ENCODE data around the gene SYNE2. TPM values are rescaled to one million over a fixed set of nuclear protein-coding genes. Genes with fewer than 3 reads are reported as not detected.

SYNE2 gene
- total and polyA plus RNA-seq, 2 donors (not counting 3 experiments of a cell fraction or from before 2014, with no cell fraction given), result 16.0 to 53.7 TPM

DNA sequence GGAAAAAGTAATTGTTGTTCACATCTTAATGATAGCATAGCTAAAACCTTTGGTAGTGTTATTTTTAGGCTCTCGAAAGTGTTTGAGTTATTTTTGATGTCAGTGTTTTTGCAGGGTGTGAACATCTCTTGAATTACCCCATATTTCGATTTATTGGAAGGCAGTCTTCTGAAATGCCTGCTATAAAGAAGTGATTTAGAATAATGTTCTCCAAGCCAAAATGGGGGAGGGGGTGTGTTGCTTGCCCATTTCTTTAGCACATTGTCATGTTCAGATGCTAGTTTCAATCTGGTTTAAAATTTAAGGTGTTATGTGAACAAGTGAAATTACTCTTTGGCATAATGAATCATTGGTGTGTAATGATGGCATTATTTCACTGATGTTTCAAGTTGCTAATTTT lies 110.6 kb downstream of the SYNE2 start:
- no peaks in the 10 kb centered on the region for H3K79me2 ChIP-seq (ENCODE audit: control insufficient read depth, insufficient read depth, low read length)
- dilution Hi-C loops (cut with MboI; ENCODE audit: extremely low pct_ligation_motif_present, low sequenced_read_pairs), result no loop called here
- no peaks in the 10 kb centered on the region for H4K20me1 ChIP-seq (replicated peaks; ENCODE audit: control insufficient read depth, extremely low read depth, insufficient read depth, low read length)
- ChIA-PET POLR2A (no interaction called here), CTCF (interaction anchor here (1.2 to 1.5 kb wide), 2 partner anchors 12 to 47 kb away, joined by 3 to 5 read pairs; no protein-coding TSS in a partner anchor)
- DNase-seq (ENCODE audit: low read depth, low spot score), result no peak
- H3K9me3 ChIP-seq (replicated peaks; ENCODE audit: control insufficient read depth, insufficient read depth, low read length), result no peaks in the 10 kb centered on the region
- H3K27me3 ChIP-seq (ENCODE audit: control insufficient read depth in 2 of 2, insufficient read depth in 2 of 2, low read length in 2 of 2), result no peaks in the 10 kb centered on the region
- H3K27ac ChIP-seq (ENCODE audit: insufficient read depth, low read depth, low read length), result no peak overlapping the region
- FAIRE-seq, result no peak
- H2AFZ ChIP-seq (ENCODE audit: low read depth, low read length), result no peak overlapping the region
- no peak overlapping the region for H3K9ac ChIP-seq (replicated peaks; ENCODE audit: extremely low read depth, insufficient read depth, low read length)
- TF ChIP-seq POLR2AphosphoS5 (IDR thresholded peaks at IDR 0.05; ENCODE audit: insufficient read depth, low read depth, low read length) (no peak), MYC (IDR thresholded peaks at IDR 0.05; ENCODE audit: low read depth, low read length) (no peak), POLR2A (IDR thresholded peaks at IDR 0.05; ENCODE audit: low read depth, low read length) (no peak), MAX (IDR thresholded peaks at IDR 0.05; ENCODE audit: insufficient read depth, insufficient read length) (no peak)
- H3K9me1 ChIP-seq (replicated peaks; ENCODE audit: control insufficient read depth, extremely low read depth, insufficient read depth, low read length), result no peaks in the 10 kb centered on the region
- BruUV-seq (replicated peaks), result no TSS peak
- intact Hi-C loops (cut with micrococcal nuclease), result no loop called here
- no peak overlapping the region for H3K4me3 ChIP-seq (replicated peaks in 1 of 3; ENCODE audit: insufficient read depth in 1 of 3, low read depth in 1 of 3, low read length in 3 of 3)
- no peaks in the 10 kb centered on the region for H3K36me3 ChIP-seq (ENCODE audit: control insufficient read depth in 2 of 2, extremely low read depth in 1 of 2, insufficient read depth in 2 of 2, low read length in 2 of 2)
- no peaks in the 10 kb centered on the region for H3K4me1 ChIP-seq (ENCODE audit: control insufficient read depth, extremely low read depth, insufficient read depth, low read length)
- H3K4me2 ChIP-seq (ENCODE audit: insufficient read depth, low read length), result no peak overlapping the region

GRCh38 chr14:63964113-63964512 lies 111.3 kb downstream of the SYNE2 start:
- Histone ChIP-seq H3K4me3 (replicated peaks in 1 of 3; ENCODE audit: insufficient read depth in 1 of 3, low read depth in 1 of 3, low read length in 3 of 3) (no peak overlapping the region), H3K4me2 (ENCODE audit: insufficient read depth, low read length) (no peak overlapping the region), H3K4me1 (ENCODE audit: control insufficient read depth, extremely low read depth, insufficient read depth, low read length) (no peaks in the 10 kb centered on the region), H4K20me1 (replicated peaks; ENCODE audit: control insufficient read depth, extremely low read depth, insufficient read depth, low read length) (no peaks in the 10 kb centered on the region), H3K79me2 (ENCODE audit: control insufficient read depth, insufficient read depth, low read length) (no peaks in the 10 kb centered on the region), H2AFZ (ENCODE audit: low read depth, low read length) (no peak overlapping the region), H3K36me3 (ENCODE audit: control insufficient read depth in 2 of 2, extremely low read depth in 1 of 2, insufficient read depth in 2 of 2, low read length in 2 of 2) (no peaks in the 10 kb centered on the region), H3K27ac (ENCODE audit: insufficient read depth, low read depth, low read length) (no peak overlapping the region), H3K9me3 (replicated peaks; ENCODE audit: control insufficient read depth, insufficient read depth, low read length) (no peaks in the 10 kb centered on the region), H3K9ac (replicated peaks; ENCODE audit: extremely low read depth, insufficient read depth, low read length) (no peak overlapping the region), H3K9me1 (replicated peaks; ENCODE audit: control insufficient read depth, extremely low read depth, insufficient read depth, low read length) (no peaks in the 10 kb centered on the region), H3K27me3 (ENCODE audit: control insufficient read depth in 2 of 2, insufficient read depth in 2 of 2, low read length in 2 of 2) (no peaks in the 10 kb centered on the region)
- DNase-seq (ENCODE audit: low read depth, low spot score), result no peak
- dilution Hi-C loops (cut with MboI; ENCODE audit: extremely low pct_ligation_motif_present, low sequenced_read_pairs), result no loop called here
- intact Hi-C loops (cut with micrococcal nuclease), result no loop called here
- TF ChIP-seq EZH2 (IDR thresholded peaks at IDR 0.05; ENCODE audit: borderline replicate concordance, low read depth, low read length, severe bottlenecking), result no peak
- no peak for TF ChIP-seq GATA2 (IDR thresholded peaks at IDR 0.05; ENCODE audit: insufficient read depth, insufficient read length, low read depth, low read length)
- no peak for TF ChIP-seq POLR2AphosphoS5 (IDR thresholded peaks at IDR 0.05; ENCODE audit: insufficient read depth, low read depth, low read length)
- no peak for TF ChIP-seq MAX (IDR thresholded peaks at IDR 0.05; ENCODE audit: insufficient read depth, insufficient read length)
- TF ChIP-seq JUN (IDR thresholded peaks at IDR 0.05; ENCODE audit: borderline replicate concordance, insufficient read depth, insufficient read length, low read depth), result no peak
- no peak for TF ChIP-seq POLR2A (IDR thresholded peaks at IDR 0.05; ENCODE audit: low read depth, low read length)
- no peak for TF ChIP-seq FOS (IDR thresholded peaks at IDR 0.05; ENCODE audit: borderline replicate concordance, insufficient read depth, low read length)
- no peak for TF ChIP-seq MYC (IDR thresholded peaks at IDR 0.05; ENCODE audit: low read depth, low read length)
- no peak for TF ChIP-seq CTCF (IDR thresholded peaks at IDR 0.05; ENCODE audit: extremely low read depth in 1 of 2, insufficient read depth in 1 of 2, low read depth in 1 of 2, low read length in 2 of 2)
- BruUV-seq (replicated peaks), result no TSS peak
- no peak for FAIRE-seq
- CTCF ChIA-PET, result no interaction called here
- POLR2A ChIA-PET, result no interaction called here

All from endothelial cell of umbilical vein (primary cell).